GM19351 (cell line): Measurements from ENCODE around the gene ALDH16A1.
"Not testable (repeated sequence)": the region's sequence is repeated elsewhere in the genome, so short reads cannot be mapped to it uniquely, and the experiment has no call there.

Experiments used
- ATAC-seq: cut with Tn5 transposase; IDR thresholded peaks from one replicate; pipeline ENCODE4 v1.9.1; 2021; ENCODE audit warnings: mild to moderate bottlenecking, moderate library complexity; ENCODE audit not compliant: unreplicated experiment

The ALDH16A1 gene

GRCh38 chr19:49439836-49440235, 13.2 kb upstream of the ALDH16A1 start:
- no peak for ATAC-seq

DNA sequence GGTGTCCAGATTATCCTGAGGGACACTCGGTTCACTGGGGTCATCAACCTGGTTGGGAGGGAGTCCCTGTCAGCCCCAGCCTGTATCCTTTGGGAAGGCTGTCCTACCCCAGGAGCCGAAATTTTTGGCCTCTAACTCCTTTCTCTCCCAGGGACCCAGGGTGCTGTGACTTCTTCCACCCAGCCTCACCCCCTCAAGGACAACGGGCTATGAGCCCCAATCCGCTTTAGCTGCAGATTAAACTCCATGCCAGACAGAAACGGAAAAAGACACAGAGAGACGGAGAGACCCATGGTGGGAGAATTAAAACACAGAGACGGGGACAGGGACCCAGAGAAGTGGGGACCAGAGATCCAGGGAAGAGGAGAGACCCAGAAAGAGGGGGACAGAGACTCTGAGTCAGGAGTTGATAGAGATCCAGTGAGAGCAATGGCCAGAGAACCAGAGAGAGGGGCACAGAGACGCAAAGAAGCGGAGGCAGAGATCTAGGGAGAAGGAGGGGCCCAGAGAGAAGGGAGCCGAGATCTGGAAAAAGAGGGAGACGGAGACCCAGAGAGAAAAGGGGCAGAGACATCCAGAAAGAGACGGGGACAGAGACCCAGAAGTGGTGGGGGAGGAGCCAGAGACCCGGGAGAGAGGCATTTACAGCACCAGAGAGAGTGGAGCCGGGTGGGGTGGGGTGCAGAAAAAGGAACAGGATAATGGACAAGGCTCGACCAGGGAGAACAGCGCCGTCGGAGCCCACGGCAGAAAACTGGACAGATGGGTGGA, 12.4 kb upstream of the ALDH16A1 start:
- no peak for ATAC-seq

- ATAC-seq = no peak
Observed at GRCh38 chr19:49441210-49441959, 11.6 kb upstream of the ALDH16A1 start, which contains the start of gene SLC17A7. Gene SLC17A7, minus strand, starts transcription at chr19:49441527. Its CDS starts 148 bp downstream, at chr19:49441379.

DNA sequence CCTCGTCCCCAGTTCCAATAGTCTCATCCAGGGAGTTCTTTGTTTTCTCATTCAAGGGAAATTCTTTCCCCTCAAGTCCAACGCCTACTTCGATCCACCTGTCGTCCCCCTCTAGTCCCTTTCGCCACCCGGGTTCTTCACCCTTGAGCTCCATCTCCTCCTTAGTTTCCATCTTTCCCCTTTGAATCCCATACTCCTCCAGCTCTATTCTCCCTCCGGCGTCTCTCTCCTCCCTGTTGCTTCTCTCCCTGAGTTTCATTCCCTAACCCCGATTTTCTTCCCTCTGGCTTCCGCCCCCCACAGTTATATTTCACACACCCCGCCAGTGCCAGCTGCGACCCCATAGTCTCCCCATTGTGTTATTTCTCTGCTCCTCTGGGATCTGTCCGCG, 11.1 kb upstream of the ALDH16A1 start:
- ATAC-seq = no peak

DNA sequence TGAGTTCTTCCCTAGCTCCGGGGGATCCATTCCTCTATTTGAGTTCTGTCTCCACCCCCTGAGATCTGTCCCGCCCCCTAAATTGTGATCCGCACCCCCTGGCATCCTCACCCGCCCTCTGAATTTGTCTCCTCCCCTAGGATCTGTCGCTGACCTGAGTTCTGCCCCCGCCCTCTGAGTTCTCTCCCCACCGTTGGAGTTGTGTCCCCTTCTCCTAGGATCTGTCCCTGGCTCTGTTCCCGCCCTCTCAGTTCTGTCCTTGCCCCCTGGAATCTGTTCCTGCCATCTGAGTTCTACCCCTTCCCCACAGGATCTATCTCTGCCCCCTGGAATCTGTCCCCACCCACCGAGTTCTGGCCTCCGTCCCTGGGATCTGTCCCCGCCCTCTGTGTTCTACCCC, 10.7 kb upstream of the ALDH16A1 start:
- no peak for ATAC-seq

DNA sequence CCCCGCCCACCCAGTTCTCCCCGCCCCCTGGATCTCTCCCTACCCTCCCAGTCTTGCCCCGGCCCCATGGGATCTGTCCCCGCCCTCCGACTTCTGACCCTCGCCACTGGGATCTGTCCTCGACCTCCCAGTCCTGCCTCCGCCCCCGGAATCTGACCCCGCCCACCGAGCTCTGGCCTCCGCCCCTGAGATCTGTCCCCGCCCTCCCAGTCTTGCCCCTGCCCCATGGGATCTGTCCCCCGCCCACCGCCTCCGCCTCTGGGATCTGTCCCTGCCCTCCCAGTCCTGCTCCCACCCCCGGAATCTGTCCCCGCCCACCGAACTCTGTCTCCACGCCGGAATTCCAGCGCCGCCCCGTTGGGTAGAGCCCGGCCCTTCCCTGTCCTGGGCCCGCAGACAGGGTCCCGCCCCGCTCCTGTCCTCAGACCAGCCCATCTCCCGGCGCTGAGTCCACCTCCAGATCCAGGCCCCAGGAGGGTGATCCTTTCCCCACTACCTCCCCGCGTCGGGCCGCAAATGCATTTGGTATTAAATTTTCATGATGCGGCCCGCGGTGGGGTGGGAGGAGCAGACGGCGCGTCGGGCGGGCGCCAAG, 10.2 kb upstream of the ALDH16A1 start:
- peak; percentile 14 for ATAC-seq

- ATAC-seq = peak; percentile 77
Observed at GRCh38 chr19:49443366-49444099, 9.5 kb upstream of the ALDH16A1 start.

DNA sequence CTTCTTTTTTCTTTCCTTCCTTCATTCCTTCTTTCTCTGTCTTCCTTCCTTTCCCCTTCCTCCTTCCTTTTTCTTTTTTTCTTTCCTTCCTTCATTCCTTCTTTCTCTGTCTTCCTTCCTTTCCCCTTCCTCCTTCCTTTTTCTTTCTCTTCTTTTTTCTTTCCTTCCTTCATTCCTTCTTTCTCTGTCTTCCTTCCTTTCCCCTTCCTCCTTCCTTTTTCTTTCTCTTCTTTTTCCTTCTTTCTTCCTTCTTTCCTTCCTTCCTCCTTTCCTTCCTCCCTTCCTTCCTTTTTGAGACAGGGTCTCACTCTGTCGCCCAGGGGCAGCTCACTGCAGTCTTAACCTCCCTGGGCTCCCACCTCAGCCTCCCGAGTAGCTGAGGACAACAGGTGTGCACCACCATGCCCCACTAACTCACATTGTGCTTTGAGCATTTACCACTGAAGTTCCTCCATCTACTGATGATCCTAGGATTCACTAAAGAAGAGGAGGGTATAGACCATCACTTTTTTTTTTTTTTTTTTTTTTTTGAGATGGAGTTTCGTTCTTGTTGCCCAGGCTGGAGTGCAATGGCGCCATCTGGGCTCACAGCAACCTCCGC, 8.8 kb upstream of the ALDH16A1 start:
- not testable (repeated sequence) for ATAC-seq

DNA sequence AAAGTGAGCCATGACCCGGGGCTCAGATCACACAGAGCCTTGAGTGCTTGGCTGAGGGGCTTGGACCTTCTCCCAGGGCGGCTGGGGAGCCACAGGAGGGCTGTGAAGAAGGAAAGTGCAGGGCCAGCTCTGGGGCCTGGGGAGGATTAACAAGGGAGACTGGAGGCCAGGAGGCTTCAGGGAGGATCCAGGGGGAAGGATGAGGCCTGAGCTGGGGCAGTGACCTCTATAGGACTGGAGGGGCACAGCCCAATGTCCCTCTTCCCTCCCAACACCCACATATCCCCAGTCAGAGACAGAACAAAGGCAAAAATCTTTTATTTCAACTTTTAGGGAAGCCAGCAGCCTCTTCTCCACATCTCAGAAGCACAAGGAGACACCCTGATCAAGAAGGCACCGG, 7.0 kb upstream of the ALDH16A1 start:
- no peak for ATAC-seq

DNA sequence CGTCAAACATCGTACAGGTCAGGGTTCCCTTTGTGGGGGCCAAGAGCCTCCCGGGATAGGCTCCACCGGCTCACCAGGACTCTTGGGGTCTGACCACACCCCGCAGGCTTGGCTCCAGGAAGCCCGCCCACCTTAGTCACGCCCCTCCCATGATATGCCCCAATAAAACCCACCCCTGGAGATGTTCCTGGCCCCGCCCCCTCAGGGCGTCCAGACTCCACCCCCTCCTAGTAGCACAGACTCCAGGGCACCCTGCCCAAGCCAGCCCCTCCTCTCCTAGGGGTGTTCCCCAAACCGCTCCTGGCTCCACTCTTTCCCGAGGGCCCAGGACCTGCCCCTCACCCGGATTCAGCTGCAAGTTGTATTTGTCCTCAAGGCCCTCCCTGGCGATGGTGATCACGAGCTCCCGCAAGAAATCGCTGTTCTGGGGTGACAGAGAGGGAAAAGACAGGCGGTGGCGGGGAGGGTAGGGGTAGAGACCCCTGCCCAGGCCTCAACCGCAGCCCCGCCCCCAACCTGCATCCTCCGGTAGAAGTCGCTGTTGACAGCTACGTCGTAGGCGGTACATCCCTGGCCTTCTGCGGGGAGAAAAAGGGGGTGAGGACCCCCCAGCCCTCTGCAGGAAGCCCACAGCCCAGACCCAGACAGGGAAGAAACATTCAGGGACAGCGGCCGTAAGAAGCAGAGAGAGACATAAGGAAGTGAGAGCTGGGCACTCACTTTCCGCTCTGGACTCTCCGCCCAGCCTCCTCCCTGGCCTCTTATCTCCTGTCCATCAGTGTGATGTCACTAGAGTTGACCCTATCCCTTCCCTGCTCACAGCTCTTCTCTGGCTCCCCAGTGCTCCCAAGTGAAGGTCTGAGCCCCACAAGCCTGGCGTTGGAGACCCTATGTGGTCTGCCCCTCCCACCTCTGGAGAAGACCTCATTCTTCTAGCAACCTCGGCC, 5.3 kb upstream of the ALDH16A1 start:
- no peak for ATAC-seq

GRCh38 chr19:49448432-49448786, 4.6 kb upstream of the ALDH16A1 start:
- no peak for ATAC-seq

DNA sequence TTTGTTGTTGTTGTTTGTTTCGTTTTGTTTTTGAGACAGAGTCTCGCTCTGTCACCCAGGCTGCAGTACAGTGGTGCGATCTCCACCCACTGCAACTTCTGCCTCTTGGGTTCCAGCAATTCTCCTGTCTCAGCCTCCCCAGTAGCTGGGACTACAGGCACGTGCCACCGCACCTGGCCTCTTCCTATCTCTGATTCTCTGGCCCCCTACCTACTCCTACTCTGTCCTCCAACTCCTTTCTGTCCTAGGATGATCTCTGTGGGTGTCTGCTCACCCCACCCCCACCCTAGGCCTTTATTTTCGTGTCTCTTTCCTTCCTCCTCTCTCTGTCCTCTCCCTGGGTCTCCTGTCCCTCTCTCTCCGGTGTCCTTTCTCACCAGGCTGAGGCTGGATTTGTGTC, 2.6 kb upstream of the ALDH16A1 start:
- ATAC-seq = no peak

DNA sequence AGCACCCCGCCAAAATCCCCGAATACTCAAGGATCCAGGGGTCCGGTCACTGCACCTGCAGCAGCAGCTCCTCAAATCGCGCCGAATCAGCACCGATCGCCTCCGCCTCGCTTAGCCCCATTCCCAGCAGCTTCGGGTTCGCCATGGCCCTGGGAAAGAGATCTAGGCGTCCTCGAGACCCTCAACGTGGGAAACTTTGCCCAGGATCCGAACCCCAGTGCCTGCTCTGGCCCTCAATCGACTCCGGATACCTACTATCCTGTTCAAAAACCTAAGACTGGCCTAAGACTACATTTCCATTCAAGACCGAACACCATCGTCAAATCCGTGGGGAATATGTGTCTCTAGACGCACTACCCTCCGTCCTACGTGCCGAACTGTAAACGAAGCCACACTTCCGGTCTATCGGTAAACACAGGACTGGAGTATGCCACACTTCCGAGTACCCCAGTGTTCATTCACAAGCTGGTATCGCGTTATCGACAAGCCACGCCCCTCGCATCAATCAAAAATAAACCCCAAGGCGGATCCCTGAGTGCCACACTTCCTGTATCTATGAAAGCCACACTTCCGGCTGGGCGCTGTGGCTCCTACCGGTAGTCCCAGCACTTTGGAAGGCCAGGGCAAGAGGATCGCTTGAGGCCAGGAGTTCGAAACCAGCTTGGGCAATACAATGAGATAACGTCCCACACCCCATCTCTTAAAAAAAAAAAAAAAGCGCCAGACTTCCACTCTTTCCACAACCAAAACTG, 1.4 kb upstream of the ALDH16A1 start, which contains the start of gene PIH1D1:
Gene PIH1D1 (minus strand): TSS at position 385 of the 752 bp plus-strand sequence. CDS start 240 bp downstream, at position 145.
- peak; percentile 53 for ATAC-seq

DNA sequence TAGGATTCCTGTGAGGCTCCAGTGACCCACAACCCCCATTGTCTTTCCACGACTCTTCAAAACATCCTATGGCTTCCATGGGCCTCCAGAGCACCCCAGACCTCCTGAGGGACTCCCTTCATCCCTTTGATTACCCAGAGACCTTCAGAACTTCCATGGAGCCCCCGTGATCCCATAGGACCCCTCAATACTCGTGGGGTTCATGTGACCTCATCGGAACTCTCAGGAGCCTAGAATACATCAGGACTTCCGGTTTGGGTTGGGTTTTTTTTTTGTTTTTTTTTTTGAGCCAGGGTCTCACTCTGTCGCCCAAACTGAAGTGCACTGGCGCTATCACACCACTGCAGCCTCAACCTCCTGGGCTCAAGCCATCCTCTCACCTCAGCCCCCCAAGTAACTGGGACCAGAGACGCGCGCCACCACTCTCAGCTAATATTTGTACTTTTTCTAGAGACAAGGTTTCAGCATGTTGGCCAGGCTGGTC, 774 bp downstream of the ALDH16A1 start:
- ATAC-seq = no peak

- ATAC-seq = no peak
Observed at GRCh38 chr19:49455773-49456172, 2.7 kb downstream of the ALDH16A1 start.

DNA sequence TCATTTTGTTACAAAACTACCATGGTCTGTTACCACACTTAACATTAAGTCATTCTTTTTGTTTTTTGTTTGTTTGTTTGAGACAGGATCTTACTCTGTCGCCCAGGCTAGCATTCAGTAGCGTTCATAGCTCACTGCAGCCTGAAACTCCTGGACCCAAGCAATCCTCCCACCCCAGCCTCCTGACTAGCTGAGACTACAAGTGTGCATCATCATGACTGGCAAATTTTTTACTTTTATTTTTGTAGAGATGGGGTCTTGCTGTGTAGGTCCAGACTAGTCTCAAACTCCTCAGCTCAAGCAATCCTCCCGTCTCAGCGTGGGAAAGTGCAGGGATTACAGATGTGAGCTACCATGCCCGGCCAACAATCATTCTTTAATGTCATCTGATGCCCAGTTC, 3.3 kb downstream of the ALDH16A1 start:
- no peak for ATAC-seq

DNA sequence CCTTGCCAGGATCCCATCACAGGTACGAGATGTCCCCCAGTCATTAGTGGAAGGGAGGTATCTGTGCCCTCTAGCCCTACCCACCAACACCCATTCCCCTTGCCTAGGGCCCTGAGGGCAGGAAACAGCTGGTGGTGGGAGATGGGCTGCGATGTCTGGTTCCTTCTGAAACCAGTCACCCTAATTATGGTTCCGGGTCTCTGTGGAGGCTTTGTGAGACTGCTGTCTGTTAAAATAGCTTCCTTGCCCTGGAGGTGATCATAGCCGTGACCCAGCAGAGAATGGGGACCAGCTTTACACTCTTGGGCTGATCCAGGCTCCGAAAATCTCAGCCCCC, 5.5 kb downstream of the ALDH16A1 start:
- ATAC-seq = no peak

DNA sequence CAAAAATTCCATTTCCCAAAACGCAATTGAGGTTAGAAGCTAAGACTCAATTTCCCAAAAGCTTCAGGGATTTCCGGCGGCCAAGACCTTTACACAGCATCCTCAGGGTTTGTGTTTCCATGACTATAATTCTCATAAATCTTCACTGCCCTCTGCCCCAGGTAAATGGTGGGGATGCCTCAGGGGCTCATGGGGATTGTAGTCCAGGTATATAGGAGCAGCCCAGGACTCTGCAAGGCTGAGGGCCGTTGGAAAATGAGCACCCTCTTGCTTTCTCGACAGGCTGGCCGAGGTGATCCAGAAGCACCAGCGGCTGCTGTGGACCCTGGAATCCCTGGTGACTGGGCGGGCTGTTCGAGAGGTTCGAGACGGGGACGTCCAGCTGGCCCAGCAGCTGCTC, 6.4 kb downstream of the ALDH16A1 start:
- ATAC-seq = no peak

DNA sequence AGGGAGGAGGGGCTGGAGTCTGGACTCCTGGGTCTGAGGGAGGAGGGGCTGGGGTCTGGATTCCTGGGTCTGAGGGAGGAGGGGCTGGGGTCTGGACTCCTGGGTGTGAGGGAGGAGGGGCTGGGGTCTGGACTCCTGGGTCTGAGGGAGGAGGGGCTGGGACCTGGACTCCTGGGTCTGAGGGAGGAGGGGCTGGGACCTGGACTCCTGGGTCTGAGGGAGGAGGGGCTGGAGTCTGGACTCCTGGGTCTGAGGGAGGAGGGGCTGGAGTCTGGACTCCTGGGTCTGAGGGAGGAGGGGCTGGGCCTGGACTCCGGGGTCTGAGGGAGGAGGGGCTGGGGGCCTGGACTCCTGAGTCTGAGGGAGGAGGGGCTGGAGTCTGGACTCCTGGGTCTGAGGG, 8.1 kb downstream of the ALDH16A1 start:
- not testable (repeated sequence) for ATAC-seq
